GM18868 (cell line): ENCODE measurements around the gene EIF2S2.
"Not testable (repeated sequence)": the region's sequence is repeated elsewhere in the genome, so short reads cannot be mapped to it uniquely, and the experiment has no call there.

Source experiments
- ATAC-seq: cut with Tn5 transposase; IDR thresholded peaks from one replicate; pipeline ENCODE4 v1.9.1; 2021; ENCODE audit warnings: mild to moderate bottlenecking, moderate library complexity; ENCODE audit not compliant: unreplicated experiment

Gene EIF2S2

GRCh38 chr20:34111702-34112599 is at the start of gene EIF2S2:
TSS of gene EIF2S2 (minus strand) at chr20:34112243. CDS start at chr20:34112110, 133 bp downstream.
- peak; percentile 89 for ATAC-seq

GRCh38 chr20:34157697-34158096 is 45.7 kb upstream of the EIF2S2 start:
- ATAC-seq, result not testable (repeated sequence)

GRCh38 chr20:34155836-34156235 is 43.8 kb upstream of the EIF2S2 start:
- no peak for ATAC-seq

- not testable (repeated sequence) for ATAC-seq
Measured at GRCh38 chr20:34153169-34153568, 41.1 kb upstream of the EIF2S2 start.

- not testable (repeated sequence) for ATAC-seq
Measured at GRCh38 chr20:34152073-34152472, 40.0 kb upstream of the EIF2S2 start.

GRCh38 chr20:34150306-34151000 is 38.4 kb upstream of the EIF2S2 start:
- no peak for ATAC-seq

GRCh38 chr20:34145280-34145819 is 33.3 kb upstream of the EIF2S2 start:
- ATAC-seq, result no peak

GRCh38 chr20:34143951-34144350 is 31.9 kb upstream of the EIF2S2 start:
- no peak for ATAC-seq

GRCh38 chr20:34142121-34142520 is 30.1 kb upstream of the EIF2S2 start:
- no peak for ATAC-seq

- ATAC-seq, result no peak
Measured at GRCh38 chr20:34141293-34141692, 29.2 kb upstream of the EIF2S2 start.

GRCh38 chr20:34135525-34136275 is 23.7 kb upstream of the EIF2S2 start:
- not testable (repeated sequence) for ATAC-seq

- ATAC-seq, result not testable (repeated sequence)
Measured at GRCh38 chr20:34133365-34133860, 21.4 kb upstream of the EIF2S2 start.

- not testable (repeated sequence) for ATAC-seq
Measured at GRCh38 chr20:34132943-34133342, 20.9 kb upstream of the EIF2S2 start.

- ATAC-seq, result not testable (repeated sequence)
Measured at GRCh38 chr20:34132491-34132890, 20.4 kb upstream of the EIF2S2 start.

GRCh38 chr20:34131491-34131890 is 19.4 kb upstream of the EIF2S2 start:
- ATAC-seq, result no peak

GRCh38 chr20:34129518-34130162 is 17.6 kb upstream of the EIF2S2 start:
- ATAC-seq, result no peak

GRCh38 chr20:34127792-34128191 is 15.7 kb upstream of the EIF2S2 start:
- ATAC-seq, result no peak

GRCh38 chr20:34124469-34125249 is 12.6 kb upstream of the EIF2S2 start:
- ATAC-seq, result peak; percentile 67

- ATAC-seq, result no peak
Measured at GRCh38 chr20:34123309-34123708, 11.3 kb upstream of the EIF2S2 start.
